NCI-H345 (cell line): ENCODE results near the gene CARD14.
"Not testable (repeated sequence)": the region's sequence is repeated elsewhere in the genome, so short reads cannot be mapped to it uniquely, and the experiment has no call there.

Experiments
- DNase-seq: peaks from one replicate; lab custom pipeline; 2025; lab: John Stamatoyannopoulos, UW

CARD14 gene

DNA sequence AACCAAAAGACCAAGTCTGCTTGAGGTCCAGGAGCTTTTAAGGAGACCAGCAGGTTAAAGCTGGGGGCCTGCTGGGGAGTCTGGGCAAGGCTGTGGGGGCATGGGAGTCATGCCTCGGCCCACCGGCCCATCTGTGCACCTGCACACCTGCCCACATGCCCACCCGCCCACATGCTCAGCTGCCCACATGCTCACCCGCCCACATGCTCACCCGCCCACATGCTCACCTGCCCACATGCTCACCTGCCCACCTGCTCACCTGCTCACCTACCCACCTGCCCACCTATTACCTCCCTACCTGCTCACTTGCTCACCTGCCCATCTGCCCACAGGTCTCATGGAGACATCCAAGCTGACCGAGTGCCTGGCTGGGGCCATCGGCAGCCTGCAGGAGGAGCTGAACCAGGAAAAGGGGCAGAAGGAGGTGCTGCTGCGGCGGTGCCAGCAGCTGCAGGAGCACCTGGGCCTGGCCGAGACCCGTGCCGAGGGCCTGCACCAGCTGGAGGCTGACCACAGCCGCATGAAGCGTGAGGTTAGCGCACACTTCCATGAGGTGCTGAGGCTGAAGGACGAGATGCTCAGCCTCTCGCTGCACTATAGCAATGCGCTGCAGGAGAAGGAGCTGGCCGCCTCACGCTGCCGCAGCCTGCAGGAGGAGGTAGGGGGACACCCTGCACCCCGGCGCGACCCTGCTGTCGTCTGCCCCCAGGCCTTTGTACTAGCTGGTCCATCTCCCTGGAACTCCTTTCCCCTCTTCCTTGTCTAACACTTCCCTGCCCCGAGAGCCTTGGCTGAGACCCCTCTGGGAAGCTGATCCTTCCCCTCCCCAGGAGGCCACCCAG is 14.0 kb downstream of the CARD14 start:
- no peak for DNase-seq

DNA sequence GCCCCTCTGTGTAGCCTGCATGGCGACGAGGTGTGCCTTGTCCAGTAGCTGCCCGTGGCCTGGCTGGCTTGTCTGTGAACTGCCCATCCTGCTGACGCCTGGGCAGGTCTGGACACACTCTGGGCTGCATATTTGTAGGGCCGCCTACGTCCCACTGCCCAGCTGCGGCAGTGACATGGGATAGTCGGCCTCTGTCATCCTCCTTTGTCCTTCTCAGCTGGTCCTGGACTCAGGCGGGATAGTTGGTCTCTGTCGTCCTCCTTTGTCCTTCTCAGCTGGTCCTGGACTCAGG is 14.5 kb downstream of the CARD14 start:
- no peak for DNase-seq

DNA sequence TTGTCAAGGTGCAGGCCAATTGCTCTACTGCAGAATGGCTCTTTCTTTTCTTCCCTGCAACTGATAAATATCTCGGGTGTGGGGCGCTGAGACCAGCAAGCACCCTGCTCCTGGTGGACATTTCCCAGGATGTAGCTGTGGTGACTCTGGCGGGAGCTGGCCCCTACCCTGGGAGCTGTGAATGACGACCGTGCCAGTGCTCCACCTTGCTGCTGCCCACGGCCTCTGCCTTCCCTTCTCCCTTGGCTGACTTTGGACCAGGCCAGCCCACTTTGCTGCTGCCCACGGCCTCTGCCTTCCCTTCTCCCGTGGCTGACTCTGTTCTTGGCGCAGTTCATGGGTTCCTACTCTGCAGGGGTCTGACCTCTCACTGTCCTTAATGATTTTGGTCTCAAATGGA is 16.1 kb downstream of the CARD14 start:
- no peak for DNase-seq

DNA sequence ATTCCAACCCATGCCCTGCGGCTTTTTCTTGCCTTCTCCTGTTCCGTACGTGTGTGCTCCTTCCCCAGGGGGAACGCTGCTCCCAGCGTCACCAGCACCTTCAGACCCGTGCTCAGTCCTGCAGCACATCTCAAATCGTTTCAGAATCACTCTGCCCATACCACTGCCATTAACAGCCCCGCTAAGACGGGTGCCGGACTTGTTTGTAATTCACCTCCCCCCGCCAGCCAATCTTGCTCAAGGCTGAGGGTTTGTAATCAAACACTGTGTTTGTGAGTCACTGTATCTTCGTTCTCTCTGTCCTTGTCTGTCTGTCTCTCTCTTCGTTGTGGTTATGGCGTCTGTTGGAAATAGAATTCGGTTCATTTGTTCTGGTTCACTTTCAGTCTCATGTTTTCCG is 17.3 kb downstream of the CARD14 start:
- no peak for DNase-seq

DNA sequence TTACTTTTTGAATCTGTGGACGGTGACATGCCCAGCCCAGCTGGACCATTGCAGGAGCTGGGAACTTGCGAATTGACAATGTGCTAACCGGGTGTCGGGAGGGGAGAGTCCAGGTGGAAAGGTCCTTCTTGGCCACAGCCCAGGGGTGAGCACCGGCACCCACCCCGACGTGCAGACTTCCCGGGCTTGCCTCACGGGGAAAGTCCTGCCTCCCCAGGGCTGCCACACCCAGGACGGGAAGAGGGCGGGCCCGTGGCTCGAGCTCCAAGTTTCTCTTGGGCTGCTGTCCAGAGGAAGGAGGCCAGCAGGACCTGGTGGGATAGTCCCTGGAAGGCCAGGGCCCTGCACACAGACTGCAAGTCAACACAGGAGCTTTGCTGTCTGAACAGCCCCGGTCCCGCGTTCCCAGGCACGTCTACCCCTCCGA is 17.7 kb downstream of the CARD14 start:
- no peak for DNase-seq

DNA sequence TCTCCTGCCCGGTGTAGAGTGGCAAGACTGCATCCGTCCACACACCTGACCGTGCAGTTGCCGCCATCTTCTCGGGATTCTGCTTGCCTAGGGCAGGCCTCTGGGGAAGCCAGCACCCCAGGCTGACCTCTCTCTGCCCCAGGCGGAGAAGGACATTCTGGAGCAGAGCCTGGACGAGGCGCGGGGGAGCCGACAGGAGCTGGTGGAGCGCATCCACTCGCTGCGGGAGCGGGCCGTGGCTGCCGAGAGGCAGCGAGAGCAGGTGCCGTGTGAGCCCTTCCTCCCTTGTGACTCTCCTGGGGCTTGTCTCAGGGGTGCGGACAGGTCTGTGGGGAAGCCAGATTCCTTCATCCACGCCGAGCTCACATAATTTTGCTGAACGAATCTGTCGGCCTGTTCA is 19.8 kb downstream of the CARD14 start:
- DNase-seq: no peak

DNA sequence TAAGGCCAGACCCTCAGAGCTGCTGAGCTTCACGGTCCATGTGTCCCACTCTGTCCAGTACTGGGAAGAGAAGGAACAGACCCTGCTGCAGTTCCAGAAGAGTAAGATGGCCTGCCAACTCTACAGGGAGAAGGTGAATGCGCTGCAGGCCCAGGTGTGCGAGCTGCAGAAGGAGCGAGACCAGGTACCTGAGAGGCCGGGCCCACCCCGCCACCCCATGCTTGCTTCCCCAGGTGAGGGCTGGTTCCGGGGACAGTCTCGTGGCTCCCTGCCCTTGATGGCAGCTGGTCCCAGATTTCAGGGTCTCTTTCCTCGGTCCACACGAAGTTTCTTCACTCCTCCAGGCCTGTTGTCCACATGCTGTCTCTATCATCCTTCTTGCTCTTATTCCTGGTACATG is 20.9 kb downstream of the CARD14 start:
- DNase-seq: no peak

DNA sequence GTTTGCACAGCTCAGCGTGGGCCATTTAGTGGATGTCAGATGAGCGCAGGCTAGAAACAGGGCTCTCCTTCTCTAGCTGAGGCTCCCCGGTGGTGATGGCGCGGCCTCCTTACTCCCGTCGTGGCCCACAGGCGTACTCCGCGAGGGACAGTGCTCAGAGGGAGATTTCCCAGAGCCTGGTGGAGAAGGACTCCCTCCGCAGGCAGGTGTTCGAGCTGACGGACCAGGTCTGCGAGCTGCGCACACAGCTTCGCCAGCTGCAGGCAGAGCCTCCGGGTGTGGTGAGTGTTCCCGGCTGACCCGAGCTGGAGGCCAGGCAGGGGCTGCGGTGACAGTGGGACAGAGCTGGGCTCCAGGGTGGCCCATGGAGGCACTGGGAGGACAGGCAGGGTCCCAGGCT is 21.4 kb downstream of the CARD14 start:
- DNase-seq: no peak

DNA sequence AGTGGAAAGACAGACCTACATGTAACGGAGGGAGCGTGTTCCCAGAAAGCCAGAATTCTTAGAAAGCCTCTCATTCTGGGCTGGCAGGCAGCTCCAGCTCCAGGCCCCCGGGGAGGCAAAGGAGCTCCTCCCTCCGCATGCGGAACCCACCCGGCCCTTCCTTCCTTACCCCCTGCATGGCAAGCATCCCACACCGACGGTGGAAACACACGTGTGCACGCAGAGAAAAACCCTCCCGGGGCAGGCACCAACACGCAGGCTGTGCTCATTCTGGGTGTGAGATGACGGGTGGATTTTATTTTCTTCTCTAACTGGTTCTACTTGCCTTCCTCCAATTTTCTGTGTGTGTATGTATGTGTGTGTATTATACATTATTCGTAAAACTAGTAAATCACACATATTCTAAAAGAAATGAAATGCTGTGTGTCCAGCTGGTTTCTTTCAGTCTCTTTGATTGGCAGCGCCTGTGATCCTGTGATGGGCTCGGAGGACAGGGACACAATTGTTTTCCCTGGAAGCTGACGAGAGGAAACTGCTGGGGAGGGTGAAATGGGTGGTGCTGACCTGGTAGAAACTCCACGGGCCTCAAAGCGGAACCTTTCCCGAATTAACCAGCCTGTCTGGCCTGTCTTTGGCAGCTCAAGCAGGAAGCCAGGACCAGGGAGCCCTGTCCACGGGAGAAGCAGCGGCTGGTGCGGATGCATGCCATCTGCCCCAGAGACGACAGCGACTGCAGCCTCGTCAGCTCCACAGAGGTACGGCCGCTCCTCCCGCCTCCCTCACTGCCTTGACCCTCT is 22.2 kb downstream of the CARD14 start:
- no peak for DNase-seq

DNA sequence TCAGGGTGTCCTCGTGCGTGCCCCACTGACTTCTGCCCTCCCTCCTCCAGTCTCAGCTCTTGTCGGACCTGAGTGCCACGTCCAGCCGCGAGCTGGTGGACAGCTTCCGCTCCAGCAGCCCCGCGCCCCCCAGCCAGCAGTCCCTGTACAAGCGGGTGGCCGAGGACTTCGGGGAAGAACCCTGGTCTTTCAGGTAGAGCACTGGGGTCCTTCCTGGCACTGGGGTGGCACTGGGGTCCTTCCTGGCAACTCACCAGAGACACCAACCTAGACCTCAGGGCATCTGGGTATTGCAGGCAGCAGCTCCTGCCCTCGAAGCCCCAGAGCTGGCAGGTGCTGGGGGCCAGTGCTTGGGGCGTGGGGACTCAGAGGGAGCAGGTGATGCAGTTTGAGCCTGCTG is 25.3 kb downstream of the CARD14 start:
- no peak for DNase-seq

DNA sequence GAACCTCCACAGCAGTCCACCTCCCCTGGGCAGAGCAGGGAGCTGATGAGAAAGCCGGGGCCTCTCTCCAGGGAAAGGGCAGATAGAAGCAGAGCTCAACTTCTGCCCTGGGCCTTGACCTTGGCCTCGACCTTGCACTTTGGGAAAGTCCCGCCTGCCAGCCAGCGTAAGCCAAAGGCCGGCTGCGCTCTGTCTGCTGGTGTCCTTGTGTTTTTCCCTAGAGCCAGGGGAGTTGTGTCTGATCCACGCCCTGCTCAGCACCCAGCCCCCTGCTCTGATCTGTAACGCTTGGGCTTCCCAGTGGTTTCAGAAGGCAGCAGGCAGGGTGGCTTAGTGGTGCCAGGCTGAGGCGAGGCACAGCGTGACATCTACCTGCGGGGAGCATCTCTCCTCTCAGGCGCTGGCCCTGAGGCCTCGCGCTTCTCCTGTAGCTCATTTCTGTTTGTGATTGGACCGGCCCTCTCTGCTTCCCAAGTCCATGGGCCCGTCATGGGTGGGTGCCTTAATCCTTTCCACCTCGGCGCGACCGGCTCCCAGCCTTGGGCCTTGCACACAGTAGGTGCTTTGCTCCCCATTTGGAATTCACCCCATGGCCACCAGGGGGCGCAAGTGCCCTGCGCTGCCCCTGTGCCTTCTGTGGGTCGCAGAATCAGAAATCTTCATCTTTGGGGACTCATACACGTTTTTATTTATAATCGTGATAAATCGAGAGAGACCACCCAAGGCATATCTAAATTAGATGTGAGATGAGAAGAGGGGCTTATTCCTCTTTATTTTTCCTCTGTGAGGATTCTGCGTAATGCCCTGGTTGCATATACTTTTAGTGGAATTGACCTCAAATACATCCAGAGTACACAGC is 26.1 kb downstream of the CARD14 start:
- DNase-seq: no peak

DNA sequence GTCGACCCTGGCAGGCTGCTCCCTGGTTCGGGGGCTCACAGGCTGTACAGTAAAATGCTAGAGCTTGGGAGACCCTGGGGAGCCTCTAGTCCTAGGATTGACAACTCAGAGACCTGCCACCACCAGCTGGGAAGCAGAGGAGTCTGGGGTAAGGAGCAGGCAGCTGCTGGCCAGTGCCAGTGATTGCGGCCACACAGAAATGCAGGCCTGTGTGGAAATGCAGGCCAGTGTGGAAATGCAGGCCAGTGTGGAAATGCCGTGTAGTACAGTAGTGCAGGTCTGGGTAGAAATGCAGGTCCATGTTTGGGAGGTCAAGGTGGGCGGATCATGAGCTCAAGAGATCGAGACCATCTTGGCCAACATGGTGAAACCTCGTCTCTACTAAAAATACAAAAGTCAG is 26.8 kb downstream of the CARD14 start:
- DNase-seq: no peak

DNA sequence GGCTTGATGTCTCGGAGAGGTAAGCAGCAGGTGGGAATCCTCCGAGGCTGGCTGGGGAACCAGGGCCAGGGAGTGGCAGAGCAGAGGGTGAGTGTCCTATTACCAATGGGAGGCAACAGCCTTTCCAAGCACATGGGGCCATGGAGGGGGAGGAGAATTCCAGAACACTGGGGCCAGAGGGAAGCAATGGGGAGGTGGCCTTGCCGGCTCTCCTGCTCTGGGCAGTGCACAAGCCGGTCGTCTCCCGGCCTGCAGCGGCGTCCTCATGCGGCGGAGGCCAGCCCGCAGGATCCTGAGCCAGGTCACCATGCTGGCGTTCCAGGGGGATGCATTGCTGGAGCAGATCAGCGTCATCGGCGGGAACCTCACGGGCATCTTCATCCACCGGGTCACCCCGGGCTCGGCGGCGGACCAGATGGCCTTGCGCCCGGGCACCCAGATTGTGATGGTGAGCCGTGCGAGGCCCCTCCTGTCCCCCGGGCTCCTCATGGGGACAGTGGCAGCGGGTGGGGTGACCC is 28.4 kb downstream of the CARD14 start:
- no peak for DNase-seq

DNA sequence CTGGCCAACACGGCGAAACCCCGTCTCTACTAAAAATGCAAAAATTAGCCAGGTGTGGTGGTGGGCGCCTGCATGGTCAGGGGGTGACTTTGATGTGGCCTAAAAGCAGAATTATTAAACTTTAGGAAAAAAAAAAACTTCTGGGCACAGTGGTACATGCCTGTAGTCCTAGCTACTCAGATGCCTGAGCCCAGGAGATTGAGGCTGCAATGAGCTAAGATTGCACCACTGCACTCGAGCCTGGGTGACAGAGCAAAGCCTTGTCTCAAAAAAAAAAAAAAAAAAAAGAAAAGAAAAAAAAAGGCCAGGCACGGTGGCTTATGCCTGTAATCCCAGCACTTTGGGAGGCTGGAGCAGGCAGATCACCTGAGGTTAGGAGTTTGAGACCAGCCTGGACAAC is 29.5 kb downstream of the CARD14 start:
- not testable (repeated sequence) for DNase-seq

DNA sequence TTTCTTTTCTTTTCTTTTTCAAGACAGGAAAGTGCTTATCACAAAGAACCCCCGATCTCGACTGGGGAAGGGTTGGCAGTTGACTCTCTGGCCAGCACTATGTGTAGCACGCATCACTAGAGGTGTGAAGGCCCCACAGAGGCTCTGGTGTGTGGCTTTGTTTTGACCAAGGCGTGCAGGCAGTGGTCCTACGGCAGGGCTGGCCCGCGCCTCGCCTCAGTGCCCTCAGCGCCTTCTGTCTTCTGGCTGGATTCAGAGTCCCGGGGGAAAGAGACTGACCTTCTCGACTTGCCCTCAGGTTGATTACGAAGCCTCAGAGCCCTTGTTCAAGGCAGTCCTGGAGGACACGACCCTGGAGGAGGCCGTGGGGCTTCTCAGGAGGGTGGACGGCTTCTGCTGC is 31.6 kb downstream of the CARD14 start:
- no peak for DNase-seq

DNA sequence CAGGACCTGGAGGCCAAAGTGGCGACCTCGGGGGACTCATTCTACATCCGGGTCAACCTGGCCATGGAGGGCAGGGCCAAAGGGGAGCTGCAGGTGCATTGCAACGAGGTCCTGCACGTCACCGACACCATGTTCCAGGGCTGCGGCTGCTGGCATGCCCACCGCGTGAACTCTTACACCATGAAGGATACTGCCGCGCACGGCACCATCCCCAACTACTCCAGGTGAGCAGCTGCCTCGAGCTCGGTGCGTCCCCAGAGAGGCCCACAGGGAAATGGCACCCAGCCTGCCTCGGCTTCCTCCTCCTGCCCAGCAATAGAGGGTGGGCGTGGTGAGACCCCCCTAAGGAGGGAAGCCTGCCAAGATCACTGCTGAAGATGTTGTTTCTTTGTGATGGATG is 32.4 kb downstream of the CARD14 start:
- DNase-seq: no peak

DNA sequence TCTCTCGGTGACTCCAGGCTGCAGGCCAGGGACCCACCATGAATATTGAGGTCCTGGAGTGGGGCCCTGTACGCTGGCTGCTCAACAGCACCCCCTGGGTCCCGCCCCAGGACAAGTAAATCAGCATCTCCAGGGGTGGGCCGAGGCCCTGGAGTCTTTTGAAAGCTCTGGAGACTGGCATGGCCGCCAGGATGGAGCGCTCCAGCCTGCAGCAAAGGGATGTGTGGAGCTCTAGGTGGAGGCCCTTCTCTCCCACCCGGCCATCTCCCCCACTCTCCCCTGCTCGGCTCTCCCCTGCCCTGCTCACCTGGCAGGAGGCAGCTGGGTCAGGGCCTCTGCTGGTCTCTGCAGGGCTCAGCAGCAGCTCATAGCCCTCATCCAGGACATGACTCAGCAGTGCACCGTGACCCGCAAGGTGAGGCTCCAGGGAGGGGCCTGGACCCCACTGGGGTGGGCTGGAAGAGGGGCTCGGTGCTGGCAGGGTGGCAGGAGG is 33.7 kb downstream of the CARD14 start:
- no peak for DNase-seq

DNA sequence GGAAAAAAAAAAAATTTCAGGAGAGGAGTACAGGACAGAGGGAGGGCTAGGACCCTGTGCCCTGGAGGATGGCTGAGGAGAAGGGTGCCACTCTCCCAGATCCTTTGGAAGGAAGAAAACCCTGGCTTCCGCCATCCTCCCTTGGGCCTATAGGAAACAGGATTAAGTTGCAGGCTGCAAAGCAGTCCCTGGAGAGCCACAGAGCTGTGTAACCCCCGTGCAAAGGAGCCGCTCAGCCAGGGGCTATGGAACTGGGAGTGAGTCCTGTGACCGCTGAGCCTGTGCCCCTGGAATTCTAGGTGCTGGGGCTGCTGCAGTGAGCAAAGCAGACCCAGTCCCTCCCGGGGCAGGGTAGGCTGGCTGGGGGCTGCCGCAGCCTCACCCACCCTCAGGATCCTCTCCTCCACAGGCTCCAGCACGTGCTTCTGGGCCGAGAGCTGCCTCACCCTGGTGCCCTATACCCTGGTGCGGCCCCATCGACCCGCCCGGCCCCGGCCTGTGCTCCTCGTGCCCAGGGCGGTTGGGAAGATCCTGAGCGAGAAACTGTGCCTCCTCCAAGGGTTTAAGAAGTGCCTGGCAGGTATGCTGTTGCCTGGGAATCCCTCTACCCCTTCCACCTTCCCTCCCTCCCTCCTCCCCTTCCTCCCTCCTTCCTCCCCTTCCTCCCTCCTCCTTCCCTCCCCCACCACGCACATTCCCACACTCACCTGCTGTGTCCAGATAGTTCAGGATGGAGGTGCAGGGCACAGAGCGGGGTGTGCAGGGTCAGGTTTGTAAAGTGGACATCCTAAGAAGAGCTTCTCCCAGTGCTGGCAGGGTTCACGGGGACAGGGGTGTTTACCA is 35.0 kb downstream of the CARD14 start:
- no peak for DNase-seq

DNA sequence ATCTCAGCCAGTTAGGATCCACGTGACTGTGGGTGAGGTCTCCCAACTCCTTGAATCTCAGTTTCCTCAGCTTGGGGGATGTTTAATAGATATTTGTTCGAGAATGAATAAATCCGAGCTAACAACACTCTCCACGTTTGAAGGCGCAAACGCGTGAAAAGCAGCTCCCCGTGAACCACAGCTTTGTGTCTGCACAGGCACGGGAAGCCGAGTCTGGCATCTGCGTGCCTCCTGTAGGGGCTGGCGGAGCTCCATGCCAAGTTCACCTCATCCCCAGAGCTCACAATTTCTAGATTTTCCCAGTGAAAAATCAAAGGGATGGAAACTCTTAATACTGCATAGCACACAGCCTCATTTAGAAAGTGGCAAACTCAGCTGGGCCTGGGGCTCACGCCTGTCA is 36.0 kb downstream of the CARD14 start:
- no peak for DNase-seq

DNA sequence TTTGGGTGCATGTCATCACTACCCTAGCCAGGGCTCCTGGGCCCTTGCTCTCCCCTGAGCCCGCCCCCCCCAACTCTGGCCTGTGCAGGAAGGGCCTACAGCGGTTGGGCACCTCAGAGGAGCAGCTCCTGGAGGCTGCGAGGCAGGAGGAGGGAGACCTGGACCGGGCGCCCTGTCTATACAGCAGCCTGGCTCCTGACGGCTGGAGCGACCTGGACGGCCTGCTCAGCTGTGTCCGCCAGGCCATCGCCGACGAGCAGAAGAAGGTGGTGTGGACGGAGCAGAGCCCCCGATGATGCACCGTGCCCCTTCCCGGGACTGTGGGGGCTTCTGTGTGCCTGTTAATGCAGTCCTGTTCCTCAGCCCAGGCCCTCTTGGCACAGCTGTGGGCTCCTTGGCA is 38.2 kb downstream of the CARD14 start:
- no peak for DNase-seq

DNA sequence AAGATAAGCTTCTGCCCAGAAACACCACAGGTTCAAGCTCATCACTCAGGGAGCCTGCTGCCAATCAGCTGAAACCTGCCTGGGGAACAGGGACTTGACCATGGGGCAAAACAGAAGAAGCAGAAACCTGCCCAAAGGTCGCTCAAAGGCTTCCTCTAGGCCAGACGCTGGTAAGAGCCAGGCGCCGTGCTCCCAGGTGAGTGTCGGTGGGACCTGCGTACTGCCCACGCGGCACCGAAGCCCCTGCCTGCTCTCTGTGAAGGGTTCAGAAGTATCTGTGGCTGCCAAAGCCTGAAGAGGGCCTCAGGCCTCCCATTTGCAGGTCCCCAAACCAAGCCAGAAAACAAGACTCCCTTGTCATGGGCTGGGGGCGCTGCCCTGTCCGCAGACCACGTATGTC is 39.9 kb downstream of the CARD14 start:
- no peak for DNase-seq
